HTERT RPE-1 (cell line): Measurements from ENCODE around the gene PTGS2.
"Not testable (repeated sequence)": the region's sequence is repeated elsewhere in the genome, so short reads cannot be mapped to it uniquely, and the experiment has no call there.

Source experiments
- in situ Hi-C: fragments of 300-500 bp; cut with MboI; formaldehyde crosslinking; loops from 4 replicates; pipeline ENCODE4 v1.14.3; 2020; ENCODE audit warnings: low sequenced_read_pairs

Gene PTGS2

DNA sequence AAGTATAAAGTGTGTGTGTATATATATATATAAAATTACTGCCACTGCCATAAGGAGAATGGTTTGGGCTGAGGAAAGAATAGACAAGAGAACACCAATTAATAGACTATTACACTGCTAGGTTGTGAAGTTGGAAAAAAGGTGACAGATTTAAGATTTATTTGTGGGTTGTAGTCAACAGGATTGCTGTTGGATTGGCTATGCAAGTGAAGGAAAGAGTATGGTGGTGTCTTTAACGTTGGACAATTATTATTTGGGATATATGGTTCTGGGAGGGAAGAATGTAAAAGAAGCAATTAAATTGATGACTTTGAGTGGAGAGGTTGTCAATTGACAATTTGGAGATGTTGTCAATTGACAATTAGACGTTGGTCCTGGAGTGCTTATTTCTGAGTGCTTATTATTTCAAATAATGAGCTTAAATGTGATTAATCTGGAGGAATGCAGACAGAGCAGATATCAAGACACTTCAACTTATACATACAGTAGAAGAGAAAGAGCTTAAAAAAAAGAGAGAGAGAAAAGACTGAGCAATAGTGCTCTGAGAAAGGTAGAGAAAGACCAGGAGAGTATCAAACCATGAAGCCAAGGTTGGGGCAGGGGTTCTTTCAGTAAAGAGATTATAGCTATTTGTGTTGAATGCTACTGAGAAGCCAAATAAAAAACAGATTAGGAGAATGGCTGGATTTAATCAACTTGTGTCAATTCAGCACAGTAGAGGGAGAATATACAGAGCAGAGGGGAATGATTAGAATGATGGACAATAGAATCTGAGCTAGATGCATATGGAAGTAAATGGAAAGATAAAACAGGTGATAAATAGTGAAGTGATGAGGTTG lies 9.7 kb downstream of the PTGS2 start:
- in situ Hi-C loops, result no loop called here

- in situ Hi-C loops, result not testable (repeated sequence)
These were observed 10.4 kb downstream of the PTGS2 start for GRCh38 chr1:186669784-186670183.

DNA sequence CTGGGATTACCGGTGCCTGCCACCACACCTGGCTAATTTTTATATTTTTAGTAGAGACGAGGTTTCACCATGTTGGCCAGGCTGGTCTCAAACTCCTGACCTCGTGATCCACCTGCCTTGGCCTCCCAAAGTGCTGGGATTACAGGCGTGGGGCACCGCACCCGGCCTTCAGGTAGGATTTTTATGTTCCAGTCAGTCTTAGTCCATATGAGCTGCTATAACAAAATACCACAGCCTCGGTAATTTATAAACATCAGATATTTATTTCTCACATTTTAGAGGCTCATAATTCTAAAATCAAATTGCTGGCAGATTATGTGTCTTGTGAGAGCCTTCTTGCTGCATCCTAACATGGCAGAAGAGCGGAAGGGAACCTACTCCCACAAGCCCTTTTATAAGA lies 16.0 kb downstream of the PTGS2 start:
- in situ Hi-C loops, result not testable (repeated sequence)

- in situ Hi-C loops, result no loop called here
These were observed 17.5 kb downstream of the PTGS2 start for GRCh38 chr1:186662752-186663151.

GRCh38 chr1:186659890-186660341 lies 20.3 kb downstream of the PTGS2 start:
- in situ Hi-C loops, result no loop called here

DNA sequence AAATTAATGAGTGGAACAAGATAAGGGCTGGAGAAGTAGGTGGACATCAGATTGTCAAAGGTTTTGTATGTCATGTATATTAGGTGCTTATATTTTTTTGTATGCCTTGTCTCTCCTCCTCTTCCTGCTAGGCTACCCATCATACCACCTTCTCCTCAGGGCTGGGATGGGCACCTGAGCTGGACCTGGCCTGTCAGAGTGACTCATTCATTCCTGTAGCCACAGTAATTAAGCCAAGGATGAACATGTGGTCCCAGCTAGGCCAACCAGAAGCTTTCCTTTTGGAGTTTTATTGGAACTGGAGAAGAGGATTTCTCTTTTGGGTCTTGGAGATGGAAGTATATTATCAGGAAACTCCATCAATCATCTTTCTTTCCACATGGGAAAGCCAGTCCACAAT lies 21.2 kb downstream of the PTGS2 start:
- in situ Hi-C loops, result no loop called here

GRCh38 chr1:186657481-186657880 lies 22.7 kb downstream of the PTGS2 start:
- in situ Hi-C loops, result no loop called here

- in situ Hi-C loops, result no loop called here
These were observed 24.3 kb downstream of the PTGS2 start for GRCh38 chr1:186655876-186656275.

- in situ Hi-C loops, result no loop called here
These were observed 25.5 kb downstream of the PTGS2 start for GRCh38 chr1:186654741-186655140.

DNA sequence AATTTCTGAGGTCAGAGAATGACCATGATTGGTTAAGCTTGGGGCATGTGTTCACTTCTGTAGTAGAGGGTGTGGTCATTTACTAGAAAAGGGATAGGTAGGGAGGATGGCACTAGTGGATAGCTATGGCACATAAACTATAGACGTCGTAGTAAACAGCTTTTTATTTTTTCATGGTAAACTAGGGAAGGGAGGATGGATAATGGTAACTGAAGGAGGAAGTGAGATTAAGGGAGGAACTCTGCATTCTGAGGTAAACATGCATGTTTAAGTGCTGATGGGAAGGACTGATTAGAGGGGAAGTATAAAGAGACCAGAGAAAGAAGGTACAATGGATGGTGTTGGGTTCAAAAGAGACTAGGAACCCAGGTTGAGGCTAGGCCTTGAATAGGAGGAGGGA lies 26.9 kb downstream of the PTGS2 start:
- in situ Hi-C loops, result no loop called here

DNA sequence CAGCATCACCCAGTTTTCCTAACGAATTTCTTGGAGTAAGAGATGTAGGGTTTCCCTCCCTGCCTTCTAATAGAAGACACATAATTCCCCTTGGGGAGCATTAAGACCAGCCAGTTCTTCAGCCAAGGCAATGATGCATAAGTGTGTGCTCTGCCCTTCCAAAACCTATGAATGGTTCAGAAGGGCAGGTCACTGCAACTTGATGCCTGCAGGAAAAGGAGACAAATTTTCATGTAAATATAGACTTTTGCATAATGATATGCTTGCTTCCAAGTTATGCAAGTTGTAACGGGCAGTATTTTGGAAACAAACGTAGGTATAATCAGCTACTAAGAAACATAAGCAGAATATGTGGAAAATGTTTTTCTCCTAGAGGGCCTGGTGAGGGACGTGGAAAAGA lies 31.6 kb downstream of the PTGS2 start:
- in situ Hi-C loops, result no loop called here

DNA sequence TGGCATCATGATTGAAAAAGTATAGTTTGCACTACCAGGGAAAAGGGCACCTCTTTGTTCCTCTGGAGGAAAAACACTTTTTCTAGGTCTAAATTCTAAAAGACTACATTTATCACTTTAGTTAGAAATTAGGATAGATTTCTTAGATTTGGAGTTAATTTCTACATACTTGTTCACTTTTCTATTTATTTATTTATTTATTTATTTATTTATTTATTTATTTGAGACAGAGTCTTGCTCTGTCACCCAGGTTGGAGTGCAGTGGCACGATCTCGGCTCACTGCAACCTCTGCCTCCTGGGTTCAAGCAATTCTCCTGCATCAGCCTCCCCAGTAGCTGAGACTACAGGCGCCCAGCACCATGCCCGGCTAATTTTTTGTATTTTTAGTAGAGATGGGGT lies 32.2 kb downstream of the PTGS2 start:
- in situ Hi-C loops, result not testable (repeated sequence)

- in situ Hi-C loops, result no loop called here
These were observed 36.6 kb downstream of the PTGS2 start for GRCh38 chr1:186643614-186644013.

DNA sequence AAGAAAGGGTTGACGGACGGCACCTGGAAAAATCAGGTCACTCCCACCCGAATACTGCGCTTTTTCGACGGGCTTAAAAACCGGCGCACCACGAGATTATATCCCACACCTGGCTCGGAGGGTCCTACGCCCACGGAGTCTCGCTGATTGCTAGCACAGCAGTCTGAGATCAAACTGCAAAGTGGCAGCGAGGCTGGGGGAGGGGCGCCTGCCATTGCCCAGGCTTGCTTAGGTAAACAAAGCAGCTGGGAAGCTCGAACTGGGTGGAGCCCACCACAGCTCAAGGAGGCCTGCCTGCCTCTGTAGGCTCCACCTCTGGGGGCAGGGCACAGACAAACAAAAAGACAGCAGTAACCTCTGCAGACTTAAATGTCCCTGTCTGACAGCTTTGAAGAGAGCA lies 42.7 kb downstream of the PTGS2 start:
- in situ Hi-C loops, result not testable (repeated sequence)

DNA sequence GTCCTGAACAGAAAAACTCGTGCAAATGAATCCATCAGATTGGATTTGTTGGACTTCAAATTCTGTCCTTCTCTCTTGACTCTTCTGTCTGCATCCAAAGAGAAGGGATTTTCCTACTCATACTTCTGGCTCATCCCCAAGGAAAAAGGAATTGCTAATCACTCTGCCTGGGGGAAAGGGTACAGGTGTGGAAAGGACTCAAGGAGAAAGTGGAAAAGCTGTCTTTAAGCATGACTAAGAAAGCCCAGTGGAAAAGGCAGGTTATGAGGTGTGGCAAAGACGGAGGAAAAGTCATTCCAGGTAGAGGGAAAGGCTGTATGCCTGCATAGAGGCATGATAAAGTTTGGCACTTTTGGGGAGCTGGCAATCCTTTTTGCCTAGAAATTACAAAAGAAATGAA lies 43.4 kb downstream of the PTGS2 start:
- in situ Hi-C loops, result no loop called here

GRCh38 chr1:186634511-186634910 lies 45.7 kb downstream of the PTGS2 start:
- in situ Hi-C loops, result no loop called here

GRCh38 chr1:186633116-186633515 lies 47.1 kb downstream of the PTGS2 start:
- in situ Hi-C loops, result no loop called here

DNA sequence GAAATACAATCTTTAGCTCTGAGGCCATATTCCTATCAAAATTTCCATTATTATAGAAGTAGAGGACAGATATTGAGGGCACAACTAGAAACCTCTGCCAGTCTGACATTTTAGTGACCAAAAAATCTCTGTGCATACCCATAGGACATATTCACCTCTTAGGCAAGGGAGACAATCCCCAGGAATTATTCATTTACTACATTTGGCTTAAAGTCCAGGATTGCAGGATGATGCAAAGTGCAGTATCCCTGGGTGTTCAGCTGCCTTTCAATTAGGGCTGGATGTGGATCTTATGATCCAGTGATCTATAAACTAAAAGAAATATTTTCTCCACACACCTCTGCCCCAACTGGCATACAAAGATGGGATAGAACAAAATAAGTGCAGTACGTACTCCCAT lies 50.9 kb downstream of the PTGS2 start:
- in situ Hi-C loops, result no loop called here

DNA sequence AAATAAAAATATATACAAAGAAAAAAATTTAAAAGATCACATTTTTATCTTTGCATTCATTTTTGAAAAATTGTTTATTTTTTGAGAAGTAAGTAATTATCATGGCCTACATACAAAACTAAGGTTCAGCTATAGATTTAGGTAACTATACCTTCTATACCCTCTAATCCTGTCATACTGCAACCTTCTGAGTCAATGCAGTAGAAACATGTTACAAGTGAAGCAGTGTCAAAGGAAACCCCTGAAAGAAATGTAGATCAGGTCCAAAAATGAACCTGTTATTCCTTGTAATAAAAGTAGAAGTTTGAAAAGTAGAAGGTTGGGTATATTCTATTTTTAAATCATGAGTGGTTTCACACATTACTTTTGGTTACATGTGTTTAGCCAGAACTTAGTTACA lies 51.3 kb downstream of the PTGS2 start:
- in situ Hi-C loops, result no loop called here

- in situ Hi-C loops, result no loop called here
These were observed 53.2 kb downstream of the PTGS2 start for GRCh38 chr1:186627019-186627418.

- in situ Hi-C loops, result no loop called here
These were observed 53.8 kb downstream of the PTGS2 start for GRCh38 chr1:186626356-186626932.

DNA sequence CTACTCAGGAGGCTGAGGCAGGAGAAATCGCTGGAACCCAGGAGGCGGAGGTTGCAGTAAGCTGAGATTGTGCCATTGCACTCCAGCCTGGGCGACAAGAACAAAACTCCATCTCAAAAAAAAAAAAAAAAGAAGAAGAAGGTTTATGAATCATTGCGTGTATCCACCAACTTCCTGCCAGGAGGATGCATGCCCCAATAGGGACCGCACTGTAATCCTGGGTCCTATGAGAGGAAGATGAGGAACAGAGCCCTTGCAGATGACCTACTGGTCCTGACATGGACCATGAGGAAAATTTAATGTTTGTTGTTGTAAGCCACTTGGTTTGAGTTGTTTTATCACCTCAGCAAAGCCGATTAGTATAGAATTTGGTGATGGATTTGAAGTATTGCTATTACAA lies 56.7 kb downstream of the PTGS2 start:
- in situ Hi-C loops, result no loop called here
